GM18870 (cell line): ENCODE measurements around the gene TUBD1.
"Not testable (repeated sequence)": the region's sequence is repeated elsewhere in the genome, so short reads cannot be mapped to it uniquely, and the experiment has no call there.

Source experiments
- ATAC-seq: cut with Tn5 transposase; IDR thresholded peaks from one replicate; pipeline ENCODE4 v1.9.1; 2021; ENCODE audit warnings: moderate library complexity; ENCODE audit not compliant: unreplicated experiment

TUBD1 gene, protein sequence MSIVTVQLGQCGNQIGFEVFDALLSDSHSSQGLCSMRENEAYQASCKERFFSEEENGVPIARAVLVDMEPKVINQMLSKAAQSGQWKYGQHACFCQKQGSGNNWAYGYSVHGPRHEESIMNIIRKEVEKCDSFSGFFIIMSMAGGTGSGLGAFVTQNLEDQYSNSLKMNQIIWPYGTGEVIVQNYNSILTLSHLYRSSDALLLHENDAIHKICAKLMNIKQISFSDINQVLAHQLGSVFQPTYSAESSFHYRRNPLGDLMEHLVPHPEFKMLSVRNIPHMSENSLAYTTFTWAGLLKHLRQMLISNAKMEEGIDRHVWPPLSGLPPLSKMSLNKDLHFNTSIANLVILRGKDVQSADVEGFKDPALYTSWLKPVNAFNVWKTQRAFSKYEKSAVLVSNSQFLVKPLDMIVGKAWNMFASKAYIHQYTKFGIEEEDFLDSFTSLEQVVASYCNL

DNA sequence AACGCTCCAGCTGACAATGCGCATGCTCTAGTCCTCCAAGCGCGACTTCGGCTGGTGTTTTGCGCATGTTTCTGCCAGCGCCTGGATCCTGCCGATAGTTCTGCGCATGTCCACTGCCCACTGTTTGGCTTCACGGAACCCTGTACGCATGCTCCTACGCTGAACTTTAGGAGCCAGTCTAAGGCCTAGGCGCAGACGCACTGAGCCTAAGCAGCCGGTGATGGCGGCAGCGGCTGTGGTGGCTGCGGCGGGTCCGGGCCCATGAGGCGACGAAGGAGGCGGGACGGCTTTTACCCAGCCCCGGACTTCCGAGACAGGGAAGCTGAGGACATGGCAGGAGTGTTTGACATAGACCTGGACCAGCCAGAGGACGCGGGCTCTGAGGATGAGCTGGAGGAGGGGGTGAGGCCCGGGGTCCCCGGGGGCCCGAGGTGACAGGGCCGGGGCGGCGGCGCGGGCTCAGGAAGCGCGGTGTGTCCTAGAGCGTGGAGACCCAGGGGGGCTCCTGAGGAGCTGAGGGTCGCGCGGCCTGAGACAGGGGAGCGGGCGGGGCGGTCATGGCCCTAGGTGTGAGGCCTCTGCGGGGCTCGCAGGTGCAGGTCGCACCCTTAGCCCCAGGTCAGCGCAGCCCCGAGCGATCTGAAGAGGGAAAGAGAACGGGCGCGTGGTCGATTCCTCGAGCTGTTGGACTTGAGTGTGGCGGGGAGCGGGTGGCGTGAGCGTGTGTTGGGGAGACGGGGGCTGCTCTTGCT, at the start of gene TUBD1, which contains the start of gene RPS6KB1:
TSS of gene TUBD1 (minus strand) at position 20 of the 752 bp plus-strand sequence. CDS start 1,941 bp downstream, outside the sequence.
TSS of gene RPS6KB1 (plus strand) at position 198 of the 752 bp plus-strand sequence. CDS start at position 262, 64 bp downstream.
- ATAC-seq, result peak; percentile 77

DNA sequence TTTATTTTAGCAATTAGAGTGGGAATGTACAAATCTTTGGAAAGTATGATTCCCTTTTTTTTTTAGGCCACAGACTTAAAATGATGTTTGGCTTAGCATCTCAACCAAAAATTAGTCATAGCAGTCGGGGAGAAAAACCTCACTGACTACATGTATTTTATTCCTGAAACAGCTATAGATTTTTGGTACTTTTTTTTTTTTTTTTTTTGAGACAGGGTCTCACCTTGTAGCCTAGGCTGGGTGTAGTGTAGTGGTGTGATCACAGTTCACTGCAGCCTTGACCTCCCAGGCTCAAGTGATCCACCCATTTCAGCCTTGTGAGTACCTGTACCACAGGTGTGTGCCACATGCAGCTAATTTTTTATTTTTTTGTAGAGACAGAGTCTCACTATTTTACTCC, 48.4 kb upstream of the TUBD1 start:
- ATAC-seq, result no peak

DNA sequence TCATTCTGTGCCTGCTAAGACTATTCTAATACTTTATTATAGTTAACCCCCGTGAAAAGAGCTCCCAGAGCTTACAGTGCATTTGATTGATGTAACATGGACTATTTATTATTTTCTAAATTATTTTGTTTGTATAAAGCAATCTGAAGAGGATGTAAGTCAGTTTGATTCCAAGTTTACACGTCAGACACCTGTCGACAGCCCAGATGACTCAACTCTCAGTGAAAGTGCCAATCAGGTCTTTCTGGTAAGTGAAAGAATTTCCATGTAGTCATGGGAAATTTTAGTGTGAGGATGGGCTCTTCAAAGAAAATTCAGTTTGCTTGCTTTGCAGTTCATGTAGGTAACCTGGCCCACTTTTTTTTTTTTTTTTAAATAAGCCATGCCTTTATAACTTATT, 48.0 kb upstream of the TUBD1 start:
- ATAC-seq, result not testable (repeated sequence)

DNA sequence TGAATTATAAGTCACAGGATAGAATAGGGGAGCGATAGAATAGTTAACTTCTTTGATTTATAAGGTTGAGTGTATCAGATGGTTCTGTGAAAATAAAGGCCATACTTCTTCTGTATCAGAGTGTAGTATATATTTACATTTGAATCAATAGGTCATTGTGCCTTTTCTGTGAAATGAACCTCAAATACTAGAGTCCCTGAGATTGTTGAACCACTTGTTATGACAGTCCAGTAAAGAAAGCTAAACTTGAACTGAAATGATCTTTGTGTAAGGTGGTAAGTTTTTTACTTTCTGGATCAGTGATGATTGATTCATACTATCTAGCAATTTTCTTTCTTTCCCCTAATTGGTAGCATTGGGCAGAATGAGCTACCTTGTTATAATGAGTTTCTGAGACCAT, 40.6 kb upstream of the TUBD1 start:
- not testable (repeated sequence) for ATAC-seq

DNA sequence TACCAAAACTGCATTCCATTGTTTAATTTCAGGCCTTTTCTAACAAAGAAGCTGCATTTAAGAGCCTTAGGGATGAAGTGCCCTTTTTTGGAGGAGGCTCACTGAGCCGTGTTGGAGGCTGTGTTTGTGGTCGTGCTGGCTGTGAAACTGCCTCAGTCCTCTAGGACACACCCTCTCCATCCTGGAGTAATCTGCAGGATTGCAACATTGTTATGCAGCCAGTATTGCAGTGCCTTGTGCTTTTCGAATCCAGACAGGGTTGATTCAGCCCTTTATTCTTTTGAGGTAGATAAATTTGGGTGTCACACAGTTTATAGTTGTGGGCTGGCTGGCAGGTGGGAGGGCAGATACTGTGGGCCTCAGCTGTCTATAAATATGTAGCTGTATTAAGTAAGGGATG, 38.0 kb upstream of the TUBD1 start:
- not testable (repeated sequence) for ATAC-seq

DNA sequence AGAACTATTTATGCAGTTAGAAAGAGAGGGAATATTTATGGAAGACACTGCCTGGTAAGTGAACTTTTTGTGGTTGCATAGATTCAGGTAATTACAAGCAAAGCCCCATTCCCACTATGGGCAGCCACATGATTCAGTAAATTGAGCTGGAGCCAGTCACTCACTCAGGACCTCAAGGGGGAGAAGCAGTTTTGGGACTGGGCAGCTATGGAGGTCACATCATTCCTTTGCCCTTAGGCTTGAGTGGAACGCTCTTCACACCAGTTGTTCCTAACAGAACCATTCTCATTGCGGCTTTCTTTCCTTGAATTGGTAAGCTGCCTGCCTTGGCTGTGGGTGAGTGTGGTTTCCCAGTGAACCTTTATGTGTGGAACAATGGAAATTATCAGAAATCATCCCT, 37.4 kb upstream of the TUBD1 start:
- not testable (repeated sequence) for ATAC-seq

DNA sequence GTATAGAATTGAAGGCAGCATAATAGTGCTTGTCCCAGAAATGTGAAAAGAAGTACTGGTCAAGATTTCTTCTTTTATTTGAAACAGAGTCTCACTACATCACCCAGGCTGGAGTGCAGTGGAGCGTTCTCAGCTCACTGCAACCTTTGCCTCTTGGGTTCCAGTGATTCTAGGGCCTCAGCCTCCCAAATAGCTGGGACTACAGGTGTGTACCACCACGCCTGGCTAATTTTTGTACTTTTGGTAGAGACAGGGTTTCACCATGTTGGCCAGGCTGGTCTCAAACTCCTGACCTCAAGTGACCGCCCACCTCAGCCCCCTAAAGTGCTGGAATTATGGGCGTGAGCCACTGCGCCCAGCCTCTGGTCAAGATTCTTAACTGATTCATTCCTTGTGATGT, 27.9 kb upstream of the TUBD1 start:
- not testable (repeated sequence) for ATAC-seq

DNA sequence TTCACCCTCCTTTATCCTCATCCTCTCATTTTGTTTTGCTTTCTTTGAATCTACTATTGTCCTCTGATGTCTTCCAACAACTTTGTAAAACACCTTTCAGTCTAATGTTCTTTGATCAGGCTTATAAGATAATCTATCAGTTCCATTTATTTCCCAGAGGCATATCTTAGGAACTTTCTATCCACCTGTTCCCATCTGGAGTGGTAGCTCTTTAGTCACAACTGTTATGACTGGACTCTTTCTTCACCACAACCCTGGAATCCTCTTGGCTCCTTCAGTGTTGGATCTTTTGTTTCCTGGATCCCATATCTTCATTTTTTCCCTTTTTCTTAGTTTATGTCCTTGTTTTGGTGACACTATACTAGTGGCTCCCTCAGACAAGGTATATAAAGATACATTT, 23.7 kb upstream of the TUBD1 start:
- ATAC-seq, result no peak

DNA sequence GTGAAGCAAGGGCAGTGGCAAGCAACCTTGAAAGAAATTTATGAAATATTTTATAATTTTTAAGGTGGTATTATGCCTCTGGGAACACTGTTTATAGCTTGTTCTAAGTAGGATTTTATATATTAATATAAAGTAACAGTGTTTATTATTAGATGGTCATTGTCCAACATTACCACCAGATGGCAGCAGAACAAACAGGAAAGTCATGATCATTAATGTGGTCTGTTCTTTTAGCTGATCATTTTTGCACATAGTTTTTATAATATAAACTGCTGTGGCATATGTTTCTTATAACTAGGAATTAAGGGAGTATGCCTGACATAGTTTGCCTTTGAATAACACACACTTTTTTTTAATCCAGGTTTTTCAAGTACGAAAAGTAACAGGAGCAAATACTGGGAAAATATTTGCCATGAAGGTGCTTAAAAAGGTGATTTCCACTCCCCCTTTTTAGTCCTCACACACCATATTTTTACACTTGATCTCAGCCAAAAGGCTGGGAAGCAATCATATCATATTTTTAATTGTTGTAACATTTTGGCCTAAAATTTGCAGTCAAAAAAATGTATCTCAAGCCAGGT, 21.6 kb upstream of the TUBD1 start:
- ATAC-seq, result no peak

DNA sequence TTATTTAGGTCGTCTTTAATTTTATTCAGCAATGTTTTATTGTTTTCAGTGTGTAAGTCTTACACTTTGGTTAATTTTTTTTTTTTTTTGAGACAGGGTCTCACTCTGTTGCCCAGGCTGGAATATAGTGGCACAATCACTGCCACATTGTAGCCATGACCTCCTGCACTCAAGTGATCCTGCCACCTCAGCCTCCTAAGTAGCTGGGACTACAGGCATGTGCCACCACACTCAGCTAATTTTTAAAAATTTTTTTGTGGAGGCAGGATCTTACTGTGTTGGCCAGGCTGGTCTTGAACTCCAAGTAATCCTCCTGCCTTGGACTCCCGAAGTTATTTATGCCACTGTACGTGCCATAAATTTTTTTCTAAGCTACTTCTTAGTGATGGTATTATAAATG, 14.7 kb upstream of the TUBD1 start:
- ATAC-seq, result no peak

DNA sequence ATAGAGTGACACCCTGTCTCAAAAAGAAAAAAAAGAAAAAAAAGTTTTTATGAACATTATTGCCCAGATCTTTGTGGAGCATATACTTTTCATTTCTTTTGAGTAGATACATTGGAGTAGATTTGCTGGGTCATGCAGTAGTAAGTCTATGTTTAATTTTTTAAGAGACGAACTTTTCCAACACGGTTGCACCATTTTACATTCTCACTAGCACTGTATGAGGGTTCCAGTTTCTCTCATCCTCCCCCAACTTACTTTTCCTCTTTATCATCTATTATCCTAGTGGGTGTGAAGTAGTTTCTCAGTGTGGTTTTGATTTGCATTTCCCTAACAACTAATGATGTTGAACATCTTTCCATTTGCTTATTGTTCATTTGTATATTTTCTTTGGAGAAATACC, 10.7 kb upstream of the TUBD1 start:
- no peak for ATAC-seq

DNA sequence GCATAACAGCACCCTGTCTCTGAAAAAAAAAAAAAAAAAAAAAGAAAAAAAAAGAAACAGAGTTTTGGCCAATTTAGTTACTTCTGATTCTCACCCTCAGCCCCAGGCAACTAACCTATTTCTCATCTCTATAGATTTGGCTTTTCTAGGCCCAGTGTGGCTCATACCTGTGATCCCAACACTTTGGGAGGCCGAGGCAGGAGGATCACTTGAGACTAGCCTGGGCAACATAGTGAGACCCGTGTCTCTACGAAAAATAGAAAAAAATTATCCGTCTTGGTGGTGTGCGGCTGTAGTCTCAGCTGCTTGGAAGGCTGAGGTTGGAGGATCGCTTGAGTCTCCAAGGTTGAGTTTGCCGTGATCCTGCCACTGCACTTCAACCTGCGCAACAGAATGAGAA, 8.9 kb upstream of the TUBD1 start:
- ATAC-seq, result no peak

DNA sequence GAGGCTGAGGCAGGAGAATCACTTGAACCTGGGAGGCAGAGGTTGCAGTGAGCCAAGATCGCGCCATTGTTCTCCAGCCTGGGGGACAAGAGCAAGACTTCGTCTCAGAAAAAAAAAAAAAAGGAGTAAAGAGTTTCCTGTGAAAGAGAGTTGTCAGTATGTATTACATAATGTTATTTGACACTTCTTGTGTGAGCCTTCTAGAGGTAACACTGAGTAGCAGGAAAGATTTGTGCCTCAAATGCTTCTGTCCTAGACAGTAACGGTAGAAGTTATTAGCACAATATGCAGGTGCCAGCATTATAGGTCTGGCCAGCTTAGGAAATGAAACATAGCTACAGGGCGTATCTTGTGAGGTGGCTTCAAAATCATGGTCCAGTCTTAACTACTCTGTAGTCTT, 6.4 kb upstream of the TUBD1 start:
- ATAC-seq, result no peak

DNA sequence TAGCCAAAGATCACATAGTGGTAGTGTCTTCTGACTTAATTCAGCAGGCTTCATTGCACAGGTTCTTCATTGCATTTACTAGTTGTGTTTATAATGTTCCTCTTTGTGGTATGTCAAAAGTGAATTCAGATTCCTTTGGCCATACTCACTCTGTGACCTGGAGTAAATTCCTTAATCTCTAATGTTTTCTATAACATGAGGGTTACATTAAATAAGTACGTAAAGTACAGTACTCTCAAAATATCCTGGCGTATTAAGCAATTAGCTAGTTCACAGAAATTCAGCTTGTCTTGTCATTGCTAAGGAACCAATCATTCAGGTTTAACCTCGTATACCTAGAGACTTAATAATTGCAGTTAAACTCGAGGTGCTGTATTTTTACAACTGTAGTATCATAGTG, 4.3 kb upstream of the TUBD1 start:
- no peak for ATAC-seq

DNA sequence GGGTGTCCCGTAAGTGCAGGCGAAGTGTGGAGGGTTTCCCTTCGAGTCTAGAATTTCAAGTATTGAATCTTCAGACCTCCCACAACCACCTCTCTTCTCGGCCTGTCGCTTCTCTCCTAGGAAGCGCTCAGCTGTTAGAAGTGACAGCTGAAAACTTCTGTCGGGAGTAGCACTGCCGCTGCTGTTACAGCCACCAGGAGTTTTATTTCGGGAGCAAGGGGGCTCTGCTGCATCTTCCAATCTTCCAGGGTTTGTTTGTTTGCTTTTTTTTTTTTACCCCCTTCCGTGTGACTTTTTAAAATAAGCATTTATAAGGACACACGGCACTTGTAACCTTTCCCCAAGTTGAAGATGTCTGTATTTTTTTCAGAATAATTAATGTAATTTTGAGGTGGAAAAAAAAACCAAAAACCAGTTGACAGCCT, 945 bp upstream of the TUBD1 start:
- ATAC-seq, result no peak

DNA sequence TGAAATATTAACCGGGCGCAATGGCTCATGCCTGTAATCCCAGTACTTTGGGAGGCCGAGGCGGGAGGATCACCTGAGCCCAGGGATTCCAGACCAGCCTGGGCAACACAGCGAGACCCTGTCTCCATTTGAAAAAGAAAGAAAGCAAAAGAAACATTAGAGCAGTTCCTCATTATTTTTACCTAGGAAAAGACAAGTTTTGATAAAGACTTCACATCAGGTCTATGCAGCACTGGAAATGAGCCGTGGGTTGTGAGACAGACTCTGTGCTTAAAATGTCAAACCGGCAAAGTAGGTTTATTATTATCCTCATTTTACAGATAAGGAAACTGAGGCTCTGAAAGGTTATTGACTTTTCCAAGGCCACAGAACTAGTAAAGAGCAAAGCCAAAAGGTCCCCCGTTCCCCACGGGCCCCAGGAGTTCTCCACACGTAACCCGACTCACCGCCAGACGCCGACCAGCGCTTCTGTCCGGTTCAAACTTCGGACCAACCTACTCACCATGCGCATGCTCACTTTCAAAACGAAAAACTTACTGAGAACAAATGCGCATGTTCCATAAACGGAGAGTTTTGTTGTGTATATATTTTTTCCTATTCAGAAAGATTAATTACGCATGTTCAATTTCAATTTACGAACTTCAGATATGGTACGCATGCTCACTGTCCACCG, 356 bp downstream of the TUBD1 start:
- peak; percentile 68 for ATAC-seq

DNA sequence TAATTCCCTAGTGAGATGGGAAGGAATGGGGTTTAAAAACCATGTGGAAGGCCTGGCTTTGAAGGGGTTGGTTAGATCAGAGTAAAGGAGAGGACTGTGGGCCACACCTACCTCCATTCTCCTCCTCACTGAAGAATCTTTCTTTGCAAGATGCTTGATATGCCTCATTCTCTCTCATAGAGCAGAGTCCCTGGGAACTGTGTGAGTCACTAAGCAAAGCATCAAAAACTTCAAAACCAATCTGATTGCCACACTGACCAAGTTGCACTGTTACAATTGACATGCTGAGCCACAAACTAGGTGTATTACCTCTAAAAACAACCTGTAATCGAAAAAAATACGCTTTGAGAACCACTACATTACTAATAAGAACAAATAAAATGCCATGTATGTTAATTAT, 2.0 kb downstream of the TUBD1 start:
- no peak for ATAC-seq

DNA sequence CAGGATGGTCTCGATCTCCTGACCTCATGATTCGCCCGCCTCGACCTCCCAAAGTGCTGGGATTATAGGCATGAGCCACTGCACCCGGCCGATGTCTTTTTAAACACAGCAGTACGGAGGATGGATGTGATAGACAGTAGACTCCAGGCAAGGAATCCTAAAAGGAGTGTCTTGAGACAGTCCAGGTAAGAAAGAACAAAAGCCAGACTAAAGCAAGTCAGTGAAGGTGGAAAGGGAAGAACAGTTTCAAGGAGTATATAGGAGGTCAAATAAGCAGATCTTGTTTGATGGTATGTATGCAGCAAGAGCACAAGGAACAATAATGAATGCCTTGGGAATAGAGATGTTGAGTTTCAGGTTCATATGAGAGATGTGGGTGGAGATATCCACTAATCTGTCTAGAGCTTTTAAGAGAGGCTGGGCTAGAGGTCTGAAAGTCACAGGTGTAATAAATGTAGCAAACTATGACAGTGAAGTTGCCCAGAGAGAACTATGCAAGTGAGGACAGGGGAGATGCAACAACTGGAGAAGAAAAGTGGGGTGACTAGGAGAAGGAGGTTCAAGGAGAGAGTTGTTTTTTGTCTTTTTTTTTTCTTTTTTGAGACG, 4.5 kb downstream of the TUBD1 start:
- no peak for ATAC-seq

DNA sequence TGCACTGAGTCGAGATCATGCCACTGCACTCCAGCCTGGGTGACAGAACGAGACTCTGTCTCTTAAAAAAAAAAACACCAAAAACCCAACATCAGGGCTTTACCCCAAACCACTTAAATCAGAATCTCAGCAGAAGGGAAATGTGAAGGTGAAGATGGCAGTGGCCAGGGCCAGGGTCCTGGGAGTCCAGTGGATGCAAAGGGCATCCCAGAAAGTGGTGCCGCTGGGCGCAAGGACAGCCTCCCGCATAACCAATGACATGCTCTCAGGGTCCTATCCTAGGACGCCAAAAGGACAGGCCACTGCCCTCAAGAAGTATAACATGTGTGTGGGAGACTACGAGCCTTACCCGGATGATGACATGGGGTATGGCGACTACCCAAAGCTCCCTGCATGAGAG, 7.9 kb downstream of the TUBD1 start:
- no peak for ATAC-seq

DNA sequence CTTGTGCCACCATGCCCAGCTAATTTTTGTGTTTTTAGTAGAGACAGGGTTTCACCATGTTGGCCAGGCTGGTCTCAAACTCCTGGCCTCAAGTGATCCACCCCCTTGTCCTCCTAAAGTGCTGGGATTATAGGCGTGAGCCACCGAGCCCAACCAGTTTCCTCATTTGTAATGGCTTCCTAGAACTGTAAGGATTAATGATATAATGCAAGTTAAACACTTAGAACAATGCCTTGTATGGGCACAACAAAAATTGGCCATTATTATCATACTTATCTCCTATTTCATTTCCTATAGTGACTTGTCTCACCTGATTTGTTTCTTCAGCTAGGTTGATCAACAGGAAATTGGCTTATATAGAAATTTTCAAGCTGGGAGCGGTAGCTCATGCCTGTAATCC, 14.1 kb downstream of the TUBD1 start:
- no peak for ATAC-seq

DNA sequence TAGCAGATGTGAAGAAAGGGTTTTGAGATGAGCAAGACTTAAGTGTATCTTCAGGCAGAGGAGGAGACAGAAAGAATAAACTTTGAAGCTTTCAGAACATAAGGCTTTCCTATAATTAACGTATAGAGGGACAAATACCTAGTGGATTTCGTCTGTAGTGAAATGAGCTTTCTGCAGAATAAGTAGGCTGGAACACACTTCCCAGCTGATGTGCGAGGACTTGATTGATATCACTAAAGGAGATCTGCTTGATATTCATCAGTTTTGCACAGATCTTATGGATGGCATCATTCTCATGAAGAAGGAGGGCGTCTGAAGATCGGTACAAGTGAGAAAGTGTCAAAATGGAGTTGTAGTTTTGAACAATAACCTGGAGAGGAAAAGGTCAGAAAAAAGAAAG, 14.8 kb downstream of the TUBD1 start:
- no peak for ATAC-seq
